Thyroid gland (tissue), 4 donors: ENCODE results near the gene SHQ1. TPM values are rescaled to one million over a fixed set of nuclear protein-coding genes. Genes with fewer than 3 reads are reported as not detected.

Experiments
- DNase-seq, 2 donors: peaks; one replicate each; pipeline ENCODE4 v3.0.0-alpha.2; 2019
- H3K27ac ChIP-seq, 3 donors: fragments of 200-600 bp; sonication (generic); 1 replicate in 2 of 3; 2 replicates in 1 of 3; pipeline ENCODE4 v1.5.1; 2016 to 2019; ENCODE audit warnings: mild to moderate bottlenecking in 1 of 3, moderate library complexity in 1 of 3
- H3K27me3 ChIP-seq: fragments of 200-600 bp; sonication (generic); one replicate; pipeline ENCODE4 v1.5.1; 2019
- H3K36me3 ChIP-seq, 2 donors: fragments of 200-600 bp; sonication (generic); one replicate each; pipeline ENCODE4 v1.5.1; 2016 to 2019
- H3K4me1 ChIP-seq, 2 donors: fragments of 200-600 bp; sonication (generic); one replicate each; pipeline ENCODE4 v1.5.1; 2017 to 2019
- H3K4me3 ChIP-seq, 3 donors: fragments of 200-600 bp; sonication (generic); replicated peaks in 1 of 3; 1 replicate in 2 of 3; 2 replicates in 1 of 3; pipeline ENCODE4 v1.5.1; 2016; ENCODE audit warnings: mild to moderate bottlenecking in 1 of 3
- H3K9me3 ChIP-seq: fragments of 200-600 bp; sonication (generic); one replicate; pipeline ENCODE4 v1.5.1; 2017
- POLR2A ChIP-seq, 2 donors: fragments of 450-650 bp; IDR thresholded peaks; one replicate each; pipeline ENCODE4 v1.6.1; 2017; ENCODE audit warnings: antibody characterized with exemption in 2 of 2, mild to moderate bottlenecking in 2 of 2, moderate library complexity in 1 of 2
- WGBS, 2 donors: methylation state at CpG; one replicate each; pipeline ENCODE4 v1.1.5; 2017; 5-methylcytosine and 5-hydroxymethylcytosine counted together
- intact Hi-C: fragments of 100-400 bp; cut with DNase I; formaldehyde crosslinking; loops from one replicate; pipeline ENCODE4 v1.15.1; 2023
- total RNA-seq, 4 donors: library from RNA; depleted of rRNA; stranded (reverse); fragments of >200 nt; gene quantifications; one replicate each; pipeline ENCODE4 v1.2.3, GENCODE V29; 2016
- TF ChIP-seq, protein P1 (sequence below), 6 experiments: fragments of 200-600 bp in 3 of 6; fragments of 450-650 bp in 3 of 6; sonication (generic) in 3 of 6; IDR thresholded peaks; one replicate each; pipeline ENCODE4 v1.5.1; 2016 to 2019; ENCODE audit warnings: antibody characterized with exemption in 6 of 6, mild to moderate bottlenecking in 2 of 6, inconsistent platforms in 1 of 6, moderate library complexity in 1 of 6

Gene SHQ1
- total RNA-seq, 4 donors from 2014 or later: 17.7 to 33.7 (median 26.3) TPM

GRCh38 chr3:72889310-72890165, 41.3 kb upstream of the SHQ1 start:
- Histone ChIP-seq H3K4me3 (peak overlapping the region in 1 of 3 donors; percentile 1), H3K9me3 (no peaks in the 10 kb centered on the region), H3K4me1 (peaks cover 9 to 46% of the 10 kb centered on the region in 2 donors), H3K36me3 (no peaks in the 10 kb centered on the region), H3K27ac (peak overlapping the region; percentile 71 to 76 (median 71)), H3K27me3 (no peaks in the 10 kb centered on the region)
- DNase-seq: peak; percentile 52 to 64
- TF ChIP-seq POLR2A (IDR thresholded peaks at IDR 0.05): no peak
- TF ChIP-seq, protein P1, sequence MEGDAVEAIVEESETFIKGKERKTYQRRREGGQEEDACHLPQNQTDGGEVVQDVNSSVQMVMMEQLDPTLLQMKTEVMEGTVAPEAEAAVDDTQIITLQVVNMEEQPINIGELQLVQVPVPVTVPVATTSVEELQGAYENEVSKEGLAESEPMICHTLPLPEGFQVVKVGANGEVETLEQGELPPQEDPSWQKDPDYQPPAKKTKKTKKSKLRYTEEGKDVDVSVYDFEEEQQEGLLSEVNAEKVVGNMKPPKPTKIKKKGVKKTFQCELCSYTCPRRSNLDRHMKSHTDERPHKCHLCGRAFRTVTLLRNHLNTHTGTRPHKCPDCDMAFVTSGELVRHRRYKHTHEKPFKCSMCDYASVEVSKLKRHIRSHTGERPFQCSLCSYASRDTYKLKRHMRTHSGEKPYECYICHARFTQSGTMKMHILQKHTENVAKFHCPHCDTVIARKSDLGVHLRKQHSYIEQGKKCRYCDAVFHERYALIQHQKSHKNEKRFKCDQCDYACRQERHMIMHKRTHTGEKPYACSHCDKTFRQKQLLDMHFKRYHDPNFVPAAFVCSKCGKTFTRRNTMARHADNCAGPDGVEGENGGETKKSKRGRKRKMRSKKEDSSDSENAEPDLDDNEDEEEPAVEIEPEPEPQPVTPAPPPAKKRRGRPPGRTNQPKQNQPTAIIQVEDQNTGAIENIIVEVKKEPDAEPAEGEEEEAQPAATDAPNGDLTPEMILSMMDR (IDR thresholded peaks at IDR 0.05): no peak
- 42 to 57% methylated on average over 13 of the region's 13 CpGs for WGBS, 2 donors
- intact Hi-C loops: no loop called here

GRCh38 chr3:72888546-72889309, 40.5 kb upstream of the SHQ1 start:
- no peak for TF ChIP-seq POLR2A (IDR thresholded peaks at IDR 0.05)
- TF ChIP-seq, protein P1 (IDR thresholded peaks at IDR 0.05): no peak
- peak overlapping the region in 1 of 3 donors; percentile 32 for H3K4me3 ChIP-seq
- H3K36me3 ChIP-seq: no peaks in the 10 kb centered on the region
- intact Hi-C loops: no loop called here
- peak overlapping the region; percentile 71 to 76 (median 71) for H3K27ac ChIP-seq
- H3K27me3 ChIP-seq: no peaks in the 10 kb centered on the region
- H3K4me1 ChIP-seq: peaks cover 9 to 46% of the 10 kb centered on the region in 2 donors
- DNase-seq: peak; percentile 26 to 62
- 7 to 9% methylated on average over 17 to 21 of the region's 21 CpGs for WGBS, 2 donors
- no peaks in the 10 kb centered on the region for H3K9me3 ChIP-seq

- H3K9me3 ChIP-seq: no peaks in the 10 kb centered on the region
- no peaks in the 10 kb centered on the region for H3K36me3 ChIP-seq
- intact Hi-C loops: no loop called here
- H3K27me3 ChIP-seq: no peaks in the 10 kb centered on the region
- TF ChIP-seq, protein P1 (IDR thresholded peaks at IDR 0.05): peak in 2 of 6 experiments; percentile 5 to 6
- TF ChIP-seq POLR2A (IDR thresholded peaks at IDR 0.05): peak in 1 of 2 donors; percentile 60
- peaks cover 9 to 46% of the 10 kb centered on the region in 2 donors for H3K4me1 ChIP-seq
- DNase-seq: peak; percentile 77 to 78
- H3K27ac ChIP-seq: peak within 1 kb of the TSS; percentile 71 to 76 (median 71)
- WGBS, 2 donors: 1% methylated on average over 13 to 14 of the region's 96 CpGs
- peak within 1 kb of the TSS in 1 of 3 donors; percentile 34 for H3K4me3 ChIP-seq
Measured at GRCh38 chr3:72887705-72888545, 39.7 kb upstream of the SHQ1 start, which contains the start of gene GXYLT2. GXYLT2 (plus strand) TSS chr3:72888046; CDS start chr3:72888234, 188 bp downstream.

DNA sequence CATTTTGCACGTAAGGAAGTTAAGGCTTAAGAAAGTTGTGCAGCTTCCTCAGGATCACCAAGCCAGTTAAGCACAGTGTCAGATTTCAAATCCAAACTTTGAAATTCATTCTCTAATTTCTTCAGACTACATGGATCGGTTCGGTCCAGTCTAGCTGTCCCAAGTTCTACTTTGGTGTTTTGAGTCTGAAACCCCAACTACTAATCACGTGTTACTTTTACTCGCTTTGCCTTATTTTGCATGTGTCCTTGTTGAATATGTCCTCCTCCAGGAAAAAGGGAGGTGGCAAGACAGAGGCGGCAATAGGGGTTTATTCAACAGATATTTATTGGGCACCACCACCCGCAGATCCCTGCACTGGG, 39.1 kb upstream of the SHQ1 start:
- no peaks in the 10 kb centered on the region for H3K36me3 ChIP-seq
- intact Hi-C loops: no loop called here
- H3K27me3 ChIP-seq: no peaks in the 10 kb centered on the region
- DNase-seq: no peak
- TF ChIP-seq POLR2A (IDR thresholded peaks at IDR 0.05): no peak
- TF ChIP-seq, protein P1 (IDR thresholded peaks at IDR 0.05): no peak
- no peaks in the 10 kb centered on the region for H3K9me3 ChIP-seq
- peak overlapping the region in 2 of 3 donors; percentile 8 to 18 for H3K27ac ChIP-seq
- H3K4me3 ChIP-seq: peak overlapping the region in 1 of 3 donors; percentile 34
- H3K4me1 ChIP-seq: peaks cover 9 to 43% of the 10 kb centered on the region in 2 donors
- WGBS, 2 donors: 1 to 2% methylated on average over 7 of the region's 7 CpGs
